AG10803 (cell line): ENCODE results near the gene MAP1LC3B2.
A peak's percentile ranks its signal among the peaks of the same experiment; 100 is the strongest.

Source experiments
- DNase-seq: peaks from one replicate; pipeline ENCODE4 v3.0.0; 2010; ENCODE audit warnings: low read depth
- H3K4me3 ChIP-seq: 2 replicates; pipeline ENCODE4 v1.5.1; 2011; ENCODE audit warnings: mild to moderate bottlenecking, low read length, control low read depth
- TF ChIP-seq, protein P1 (sequence below): conservative IDR thresholded peaks from 2 replicates; pipeline ENCODE4 v1.5.1; 2011; ENCODE audit warnings: mild to moderate bottlenecking, low read length, control low read depth, inconsistent platforms

Gene MAP1LC3B2

DNA sequence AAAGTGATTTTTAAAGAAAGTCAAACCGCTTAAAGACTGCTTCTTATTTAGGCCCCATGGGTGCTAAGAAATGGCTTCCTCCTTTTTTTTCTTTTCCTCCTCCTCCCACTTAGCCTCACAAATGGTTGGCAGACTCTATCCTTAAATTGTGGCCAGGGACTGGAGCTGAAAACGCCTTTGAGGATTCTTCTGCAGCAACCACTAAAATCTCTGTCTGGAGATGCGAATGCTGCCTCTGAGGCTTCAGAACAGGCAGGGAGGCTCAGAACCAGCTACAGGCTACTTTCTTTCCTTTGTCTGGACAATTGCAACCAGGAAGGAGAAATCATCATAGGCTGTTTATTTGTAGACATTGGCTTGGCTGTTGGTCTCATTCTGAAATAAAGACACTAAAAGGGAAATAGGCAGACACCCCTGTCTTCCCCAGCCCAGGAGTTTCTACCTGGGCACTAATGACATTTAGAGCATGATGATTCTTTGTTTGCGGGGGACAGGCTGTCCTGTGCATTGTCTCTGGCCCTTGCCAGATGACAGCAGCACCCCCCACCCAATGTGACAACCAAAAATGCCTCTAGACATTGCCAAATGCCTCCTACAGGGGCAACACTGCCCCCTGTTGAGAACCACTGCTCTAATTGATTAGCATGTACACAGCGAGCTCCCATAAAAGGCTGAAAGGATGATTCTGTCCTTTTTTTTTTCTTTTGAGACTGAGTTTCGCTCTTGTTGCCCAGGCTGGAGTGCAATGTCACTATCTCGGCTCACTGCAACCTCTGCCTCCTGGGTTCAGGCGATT, 50.3 kb downstream of the MAP1LC3B2 start:
- no peak overlapping the region for H3K4me3 ChIP-seq
- DNase-seq, result peak; percentile 28
- TF ChIP-seq, protein P1, sequence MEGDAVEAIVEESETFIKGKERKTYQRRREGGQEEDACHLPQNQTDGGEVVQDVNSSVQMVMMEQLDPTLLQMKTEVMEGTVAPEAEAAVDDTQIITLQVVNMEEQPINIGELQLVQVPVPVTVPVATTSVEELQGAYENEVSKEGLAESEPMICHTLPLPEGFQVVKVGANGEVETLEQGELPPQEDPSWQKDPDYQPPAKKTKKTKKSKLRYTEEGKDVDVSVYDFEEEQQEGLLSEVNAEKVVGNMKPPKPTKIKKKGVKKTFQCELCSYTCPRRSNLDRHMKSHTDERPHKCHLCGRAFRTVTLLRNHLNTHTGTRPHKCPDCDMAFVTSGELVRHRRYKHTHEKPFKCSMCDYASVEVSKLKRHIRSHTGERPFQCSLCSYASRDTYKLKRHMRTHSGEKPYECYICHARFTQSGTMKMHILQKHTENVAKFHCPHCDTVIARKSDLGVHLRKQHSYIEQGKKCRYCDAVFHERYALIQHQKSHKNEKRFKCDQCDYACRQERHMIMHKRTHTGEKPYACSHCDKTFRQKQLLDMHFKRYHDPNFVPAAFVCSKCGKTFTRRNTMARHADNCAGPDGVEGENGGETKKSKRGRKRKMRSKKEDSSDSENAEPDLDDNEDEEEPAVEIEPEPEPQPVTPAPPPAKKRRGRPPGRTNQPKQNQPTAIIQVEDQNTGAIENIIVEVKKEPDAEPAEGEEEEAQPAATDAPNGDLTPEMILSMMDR, result peak; percentile 32

DNA sequence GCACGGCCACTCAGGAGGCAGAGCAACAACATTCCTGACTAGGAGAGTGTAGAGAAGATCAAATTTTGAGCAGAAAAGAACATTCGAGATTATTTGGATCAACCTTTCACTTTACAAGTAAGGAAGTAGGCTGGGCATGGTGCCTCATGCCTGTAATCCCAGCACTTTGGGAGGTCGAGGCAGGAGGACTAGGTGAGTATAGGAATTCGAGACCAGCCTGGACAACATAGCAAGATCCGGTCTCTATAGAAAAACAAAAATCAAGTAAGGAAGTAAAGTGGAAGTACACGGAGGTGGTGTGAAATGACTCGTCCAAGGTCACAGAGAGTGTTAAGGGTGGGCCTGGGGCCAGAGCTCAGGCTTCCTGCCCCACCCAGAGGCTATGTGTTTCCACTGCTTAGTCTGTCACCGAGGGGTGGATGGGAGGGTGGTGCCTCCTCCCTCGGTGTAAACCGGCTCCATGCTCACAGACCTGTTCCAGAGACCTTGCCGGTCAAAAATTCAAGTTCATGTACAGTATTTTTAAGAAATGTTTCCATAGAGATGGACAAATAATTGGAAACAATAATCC, 51.9 kb downstream of the MAP1LC3B2 start:
- TF ChIP-seq, protein P1, result no peak
- no peak overlapping the region for H3K4me3 ChIP-seq
- no peak for DNase-seq

DNA sequence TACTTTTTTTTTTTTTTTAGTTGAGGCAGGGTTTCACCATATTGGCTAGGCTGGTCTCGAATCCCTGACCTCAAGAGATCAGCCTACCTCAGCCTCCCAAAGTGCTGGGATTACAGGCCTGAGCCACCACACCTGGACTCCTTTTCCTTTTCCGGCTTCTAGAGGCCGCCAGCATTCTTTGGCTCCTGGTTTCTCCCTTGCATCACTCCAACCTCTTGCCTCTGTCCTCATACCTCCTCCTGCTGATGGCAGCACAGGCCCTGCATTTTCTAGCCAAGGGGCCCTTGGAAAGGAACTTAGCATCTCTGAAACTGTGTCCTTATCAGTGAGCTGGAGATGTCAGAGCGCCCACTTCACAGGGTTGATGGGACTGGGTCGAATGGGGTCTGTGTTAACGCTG, 53.3 kb downstream of the MAP1LC3B2 start:
- no peak for DNase-seq
- TF ChIP-seq, protein P1, result no peak
- H3K4me3 ChIP-seq, result no peak overlapping the region

DNA sequence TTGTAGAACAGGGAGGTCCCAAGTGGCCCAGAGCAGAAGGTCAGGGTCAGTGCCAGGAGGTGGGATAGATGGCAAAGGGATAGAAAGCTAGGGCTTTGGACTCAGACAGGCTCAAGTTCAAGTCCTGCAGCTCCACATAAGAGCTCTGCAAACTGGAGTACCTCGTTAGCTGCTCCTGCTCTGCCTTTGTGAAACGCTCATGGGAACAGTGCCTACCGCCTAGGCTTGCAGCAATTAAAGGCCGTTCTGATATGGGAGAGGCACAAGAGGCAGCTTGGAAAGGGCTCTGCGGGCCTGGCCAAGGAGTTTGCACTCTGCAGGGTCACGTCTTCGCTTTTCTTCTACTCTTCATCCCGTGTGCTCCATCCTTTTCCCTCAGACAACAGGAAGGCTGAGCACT, 54.1 kb downstream of the MAP1LC3B2 start:
- TF ChIP-seq, protein P1, result no peak
- no peak overlapping the region for H3K4me3 ChIP-seq
- DNase-seq, result no peak

DNA sequence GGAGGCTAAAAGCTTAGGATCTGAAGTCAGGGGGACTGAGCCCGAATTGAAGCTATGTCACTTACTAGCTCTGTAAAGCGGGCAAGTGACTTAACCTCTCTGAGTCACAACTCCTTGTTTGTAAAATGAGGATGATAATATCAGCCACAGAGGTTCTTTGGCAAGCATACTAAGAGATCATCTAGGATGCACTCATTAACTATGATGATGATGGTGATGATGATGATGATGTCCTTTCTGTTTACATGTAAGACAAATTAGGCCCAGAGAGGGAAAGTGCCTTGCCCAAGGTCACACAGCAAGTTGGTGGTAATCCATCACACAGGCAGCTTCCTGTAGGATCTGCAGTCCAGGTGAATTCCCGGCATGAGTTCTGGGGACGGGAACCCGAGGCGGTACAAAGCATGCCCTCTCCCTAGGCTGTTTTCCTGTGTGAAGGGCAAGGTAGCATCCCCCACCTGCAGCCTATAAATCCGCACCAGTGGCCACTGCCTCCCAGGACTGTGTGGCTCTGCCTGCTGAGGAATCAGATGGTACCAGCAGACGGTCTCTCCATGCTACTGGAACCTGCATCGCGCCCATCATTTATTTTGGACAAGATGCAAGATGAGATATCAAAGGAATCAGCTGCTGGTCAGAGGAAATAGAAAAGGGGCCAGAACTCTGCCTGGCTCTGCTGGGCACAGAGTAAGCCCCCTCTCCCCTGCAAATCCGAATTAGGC, 55.2 kb downstream of the MAP1LC3B2 start:
- no peak overlapping the region for H3K4me3 ChIP-seq
- TF ChIP-seq, protein P1, result no peak
- no peak for DNase-seq

DNA sequence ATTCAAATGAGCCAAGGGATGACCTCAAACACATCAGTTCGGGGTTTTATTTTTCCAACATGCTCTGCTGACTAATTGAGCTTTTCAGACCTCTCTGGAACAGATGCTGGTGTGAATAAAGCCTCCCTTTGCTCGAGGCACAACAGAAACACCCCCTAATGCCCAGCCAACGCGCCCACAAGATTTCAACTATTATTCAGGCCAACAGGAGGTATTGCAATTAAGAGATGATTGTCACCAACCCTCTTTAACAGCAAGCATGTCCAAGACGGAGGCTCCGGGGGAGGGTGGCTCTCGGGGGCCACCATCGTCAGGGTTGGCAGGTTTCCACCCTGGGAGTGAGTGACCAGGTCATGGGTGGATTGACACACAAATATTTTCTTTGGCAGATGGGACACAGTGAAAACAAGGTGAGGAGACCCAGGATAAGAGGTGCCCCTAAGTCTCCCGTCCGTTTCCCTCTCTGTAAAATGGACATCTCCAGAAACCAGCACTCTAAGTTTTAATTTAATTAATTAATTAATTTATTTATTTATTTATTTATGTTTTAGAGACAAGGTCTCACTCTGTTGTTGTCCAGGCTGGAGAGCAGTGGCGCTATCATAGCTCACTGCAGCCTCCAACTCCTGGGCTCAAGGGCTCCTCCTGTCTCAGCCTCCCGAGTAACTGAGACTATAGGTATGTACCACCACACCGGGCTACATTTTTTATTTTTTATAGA, 56.1 kb downstream of the MAP1LC3B2 start:
- DNase-seq, result no peak
- H3K4me3 ChIP-seq, result no peak overlapping the region
- TF ChIP-seq, protein P1, result no peak
